Peyer's patch (tissue), 4 donors: ENCODE results near the gene UBR2.

ENCODE experiments used
- CTCF ChIP-seq, 6 experiments: fragments of 450-650 bp in 4 of 6; fragments of 200-600 bp in 2 of 6; sonication (generic) in 1 of 6; IDR thresholded peaks; one replicate each; pipeline ENCODE4 v1.5.1; 2017 to 2019; ENCODE audit warnings: antibody characterized with exemption in 6 of 6, mild to moderate bottlenecking in 3 of 6, moderate library complexity in 1 of 6
- POLR2A ChIP-seq, 2 donors: fragments of 450-650 bp; IDR thresholded peaks; one replicate each; pipeline ENCODE4 v1.5.1; 2017; ENCODE audit warnings: antibody characterized with exemption in 2 of 2, mild to moderate bottlenecking in 2 of 2, moderate library complexity in 2 of 2

DNA sequence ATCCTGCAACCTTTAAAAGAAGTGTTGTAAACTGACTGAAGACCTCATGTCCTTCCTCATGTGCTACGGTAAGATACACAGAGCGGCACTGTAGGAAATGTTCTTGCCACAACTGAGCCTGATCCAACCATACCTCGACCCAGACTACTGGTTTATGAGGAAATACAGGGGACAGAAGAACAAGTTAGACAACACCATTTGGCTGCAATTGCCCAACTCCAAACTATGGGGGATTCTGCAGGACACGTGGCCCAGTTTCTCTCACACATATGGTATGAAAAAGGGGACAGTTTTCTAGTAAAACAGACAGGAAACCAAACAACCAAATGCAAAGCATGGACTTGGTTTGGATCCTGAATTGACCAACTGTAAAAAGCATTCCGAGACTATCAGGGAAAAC is 148.1 kb downstream of the UBR2 start:
- TF ChIP-seq CTCF (IDR thresholded peaks at IDR 0.05) (no peak), POLR2A (IDR thresholded peaks at IDR 0.05) (no peak)
